ENCODE results near the gene CYRIA. TPM values are rescaled to one million over a fixed set of nuclear protein-coding genes. Genes with fewer than 3 reads are reported as not detected.

Gene CYRIA
- total RNA-seq, 4 donors from 2014 or later = 1.8 to 4.0 (median 3.7) TPM

DNA sequence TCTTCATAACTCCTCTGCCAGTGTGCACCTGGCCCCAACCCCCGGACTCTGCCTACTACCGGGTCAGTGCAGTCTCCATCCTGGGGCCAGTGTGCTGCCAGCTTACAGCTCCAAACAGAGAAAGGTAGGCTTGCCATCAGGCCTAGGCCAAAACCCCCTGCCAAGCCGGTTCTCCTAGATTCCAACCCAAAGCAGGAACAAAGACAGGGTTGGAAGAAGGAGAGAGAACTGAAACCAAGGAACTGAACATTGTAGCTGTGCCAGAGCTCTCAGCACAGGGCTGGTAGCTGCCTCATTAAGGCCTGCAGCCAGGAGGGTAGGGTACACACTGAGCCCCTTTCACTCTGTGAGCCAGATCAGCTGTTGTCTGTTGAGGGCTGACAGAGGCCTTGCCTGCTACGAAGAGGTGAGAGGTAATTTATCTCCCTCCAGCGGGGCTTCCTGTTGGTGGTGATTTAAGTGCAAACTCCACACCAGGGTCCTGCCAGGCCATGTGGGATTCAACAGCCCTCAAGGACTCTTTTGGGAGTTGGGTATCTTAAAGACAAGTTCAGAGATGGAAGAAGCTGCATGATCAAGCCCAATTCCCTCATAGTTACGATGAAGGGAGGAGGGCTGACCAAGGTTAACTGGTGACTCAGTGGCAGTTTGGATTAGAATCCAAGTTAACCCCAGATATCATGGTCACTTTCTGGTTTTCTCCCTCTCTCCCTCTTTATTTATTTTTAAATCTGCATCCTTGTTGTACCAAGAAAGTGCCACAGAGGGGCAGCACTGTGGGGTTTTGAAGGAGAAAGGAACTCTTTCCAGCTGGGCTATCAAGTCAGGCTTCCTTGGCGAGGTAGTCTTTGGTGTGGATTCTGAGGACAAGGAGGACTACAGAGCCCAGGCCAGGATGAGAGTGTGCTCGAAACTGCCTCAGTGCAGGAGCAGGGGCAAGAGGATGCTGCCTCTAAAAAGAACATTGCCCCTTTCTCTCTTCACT, 48.1 kb downstream of the CYRIA start:
- Histone ChIP-seq H3K4me3 (no peak overlapping the region), H3K9me3 (no peaks in the 10 kb centered on the region), H3K4me1 (peaks cover 15% of the 10 kb centered on the region), H3K27me3 (no peaks in the 10 kb centered on the region), H3K36me3 (no peaks in the 10 kb centered on the region), H3K27ac (peak overlapping the region; percentile 26)
- 58% methylated on average over 7 of the region's 8 CpGs for WGBS
- DNase-seq (ENCODE audit: low spot score in 2 of 2) = no peak
- TF ChIP-seq POLR2A (IDR thresholded peaks at IDR 0.05) = no peak
- no peak for TF ChIP-seq POLR2AphosphoS5 (IDR thresholded peaks at IDR 0.05)
- TF ChIP-seq CTCF (IDR thresholded peaks at IDR 0.05) = peak in 1 of 2 donors; percentile 27
- TF ChIP-seq EP300 (IDR thresholded peaks at IDR 0.05) = no peak

All from suprapubic skin (tissue), 4 donors.